GM12878 (cell line): Measurements from ENCODE around the gene LY6G5B. TPM values are rescaled to one million over a fixed set of nuclear protein-coding genes. Genes with fewer than 3 reads are reported as not detected.

ENCODE experiments used
- ATAC-seq: fragments of 200-7000 bp; cut with Tn5 transposase; 3 replicates; pipeline ENCODE4 v1.9.1; 2020; ENCODE audit warnings: mild to moderate bottlenecking, moderate library complexity
- BruUV-seq: library from RNA; stranded (reverse); fragments of 400-500 nt; replicated peaks from 2 replicates; lab custom pipeline; 2021; lab: Mats Ljungman, UMichigan
- CTCF ChIA-PET: fragments of 300-600 bp; sonication (Branson Sonifier 250); formaldehyde crosslinking; extraction: SDS; loops from one replicate; lab custom pipeline; 2021; ENCODE audit warnings: inconsistent platforms; lab: Yijun Ruan, JAX
- POLR2A ChIA-PET: fragments of 350-600 bp; formaldehyde crosslinking; extraction: SDS; loops from one replicate; lab custom pipeline; 2021; ENCODE audit warnings: inconsistent platforms; lab: Charles Lee
- RAD21 ChIA-PET: fragments of 300-600 bp; sonication (Branson Sonifier 250); formaldehyde crosslinking; loops from one replicate; lab custom pipeline; 2023; ENCODE audit warnings: antibody characterized with exemption; ENCODE audit not compliant: unreplicated experiment; lab: Charles Lee
- SMC1A ChIA-PET: fragments of 300-600 bp; sonication (Branson Sonifier 250); formaldehyde crosslinking; loops from one replicate; lab custom pipeline; 2023; ENCODE audit not compliant: unreplicated experiment, uncharacterized antibody; lab: Charles Lee
- DNase-seq: peaks from one replicate; pipeline ENCODE4 v3.0.0-alpha.2; 2011; ENCODE audit warnings: low read depth, low spot score
- FAIRE-seq: peaks from 3 replicates; lab custom pipeline; 2011; peaks lifted over from hg19 to GRCh38; lab: Jason Lieb, UNC
- H2AFZ ChIP-seq: 2 replicates; pipeline ENCODE4 v1.6.0; 2011; ENCODE audit warnings: low read depth, low read length, control low read depth; ENCODE audit not compliant: control insufficient read depth
- H3K27ac ChIP-seq: 2 replicates; pipeline ENCODE4 v1.5.1; 2011; ENCODE audit warnings: control low read depth; ENCODE audit not compliant: control insufficient read depth, insufficient read depth
- H3K27me3 ChIP-seq, 2 experiments: replicated peaks in 1 of 2; 2 replicates each; pipeline versions ENCODE4 v1.6.0 to v1.6.1; 2011; ENCODE audit warnings: low read length in 1 of 2; ENCODE audit not compliant: control insufficient read depth in 2 of 2, insufficient read depth in 2 of 2
- H3K36me3 ChIP-seq, 2 experiments: 2 replicates each; pipeline ENCODE4 v1.5.1; 2011; ENCODE audit warnings: low read length in 1 of 2; ENCODE audit not compliant: control insufficient read depth in 2 of 2, insufficient read depth in 2 of 2
- H3K4me1 ChIP-seq: 2 replicates; pipeline ENCODE4 v1.6.1; 2011; ENCODE audit warnings: mild to moderate bottlenecking, low read length, moderate library complexity, mixed read lengths; ENCODE audit not compliant: control insufficient read depth, insufficient read depth
- H3K4me2 ChIP-seq: 2 replicates; pipeline ENCODE4 v1.6.0; 2011; ENCODE audit warnings: control low read depth; ENCODE audit not compliant: control insufficient read depth, insufficient read depth
- H3K4me3 ChIP-seq: fragments of 200-600 bp; sonication (generic); 2 replicates; pipeline ENCODE4 v1.5.1; 2016
- H3K79me2 ChIP-seq: 2 replicates; pipeline ENCODE4 v1.6.0; 2011; ENCODE audit warnings: low read length; ENCODE audit not compliant: control insufficient read depth, insufficient read depth
- H3K9ac ChIP-seq: 2 replicates; pipeline ENCODE4 v1.8.0; 2011; ENCODE audit warnings: low read length, control low read depth, mixed read lengths; ENCODE audit not compliant: control insufficient read depth, insufficient read depth
- H3K9me3 ChIP-seq: replicated peaks from 3 replicates; pipeline ENCODE4 v1.5.1; 2011; ENCODE audit warnings: mild to moderate bottlenecking, low read length; ENCODE audit not compliant: control insufficient read depth, insufficient read depth
- H4K20me1 ChIP-seq: 2 replicates; pipeline ENCODE4 v1.6.0; 2011; ENCODE audit not compliant: control insufficient read depth, insufficient read depth
- BCLAF1 ChIP-seq: fragments of 450-650 bp; IDR thresholded peaks from 2 replicates; pipeline ENCODE4 v1.6.1; 2017; ENCODE audit warnings: antibody characterized with exemption, mild to moderate bottlenecking, moderate library complexity
- LARP7 ChIP-seq: fragments of 450-650 bp; IDR thresholded peaks from 2 replicates; pipeline ENCODE4 v1.6.1; 2017; ENCODE audit warnings: mild to moderate bottlenecking
- NFYB ChIP-seq: IDR thresholded peaks from 2 replicates; pipeline ENCODE4 v1.6.1; 2011; ENCODE audit warnings: low read depth, mild to moderate bottlenecking, low read length, improper control_type of control experiment, moderate library complexity; ENCODE audit not compliant: insufficient read depth
- NR2C2 ChIP-seq: IDR thresholded peaks from 2 replicates; pipeline ENCODE4 v1.6.1; 2011; ENCODE audit warnings: borderline replicate concordance, low read depth; ENCODE audit not compliant: control insufficient read depth, insufficient read length
- PKNOX1 ChIP-seq: fragments of 450-650 bp; IDR thresholded peaks from 2 replicates; pipeline ENCODE4 v1.6.1; 2016; ENCODE audit warnings: mild to moderate bottlenecking
- RCOR1 ChIP-seq: conservative IDR thresholded peaks from 2 replicates; pipeline ENCODE4 v1.6.1; 2012; ENCODE audit warnings: low read depth, low read length, improper control_type of control experiment
- RELA ChIP-seq: fragments of 450-650 bp; IDR thresholded peaks from 2 replicates; pipeline ENCODE4 v1.8.0; 2014; ENCODE audit warnings: borderline replicate concordance; ENCODE audit not compliant: partially characterized antibody
- SRF ChIP-seq, 2 experiments: IDR thresholded peaks; 2 replicates each; pipeline ENCODE4 v1.6.1; 2011; ENCODE audit warnings: low read depth in 2 of 2, low read length in 2 of 2, mild to moderate bottlenecking in 1 of 2, moderate library complexity in 1 of 2
- SUZ12 ChIP-seq: fragments of 200-600 bp; sonication (generic); IDR thresholded peaks from one replicate; pipeline ENCODE4 v1.6.1; 2018; ENCODE audit warnings: antibody characterized with exemption, mild to moderate bottlenecking; ENCODE audit not compliant: unreplicated experiment
- ZSCAN29 ChIP-seq: fragments of 450-650 bp; IDR thresholded peaks from 2 replicates; pipeline ENCODE4 v1.6.1; 2017; ENCODE audit warnings: mild to moderate bottlenecking, moderate library complexity
- WGBS: methylation state at CpG from one replicate; pipeline ENCODE4 v1.1.6; 2016; ENCODE audit warnings: low lambda C conversion rate; ENCODE audit not compliant: insufficient replicate concordance, insufficient coverage; ENCODE audit errors: missing lambda C conversion rate; 5-methylcytosine and 5-hydroxymethylcytosine counted together
- in situ Hi-C: fragments of 300-500 bp; cut with MboI; formaldehyde crosslinking; loops from 9 replicates; pipeline ENCODE4 v1.14.3; 2018; ENCODE audit warnings: mixed read lengths
- intact Hi-C: fragments of 100-400 bp; cut with micrococcal nuclease; formaldehyde crosslinking; loops from one replicate; pipeline ENCODE4 v1.14.2; 2022; ENCODE audit not compliant: unreplicated experiment
- polyA plus RNA-seq, 11 experiments: library from polyadenylated mRNA; depleted of rRNA in 4 of 11; unstranded in 6 of 11; stranded (reverse) in 5 of 11; fragments of >200 nt; fragmentation: Nextera tagmentation in 4 of 11; fragmentation: Illumina TruSeq in 1 of 11; extraction: Ambion mirVana in 4 of 11; extraction: Trizol in 1 of 11; gene quantifications; 1 replicate in 1 of 11; 2 replicates in 10 of 11; pipeline versions ENCODE4 v1.2.1 to v1.2.3, GENCODE V29; 2011 to 2016; ENCODE audit warnings: inconsistent platforms in 2 of 11, missing spikeins in 2 of 11, low read depth in 1 of 11
- total RNA-seq, 4 experiments: library from RNA; depleted of rRNA in 3 of 4; stranded (reverse); fragments of >200 nt in 3 of 4; fragmentation: Illumina TruSeq in 1 of 4; extraction: Trizol in 1 of 4; gene quantifications; 2 replicates each; pipeline versions ENCODE4 v1.2.1 to v1.2.3, GENCODE V29; 2013 to 2021

LY6G5B gene
- total and polyA plus RNA-seq, 10 of the 15 experiments (the other 5 are each of a cell fraction or from before 2014, with no cell fraction given): 3.2 to 16.5 (median 7.5) TPM

- TF ChIP-seq RELA (no peak), PKNOX1 (no peak), ZSCAN29 (no peak), NR2C2 (no peak)
These were observed 31.1 kb downstream of the LY6G5B start (continued) for GRCh38 chr6:31700740-31701401.

DNA sequence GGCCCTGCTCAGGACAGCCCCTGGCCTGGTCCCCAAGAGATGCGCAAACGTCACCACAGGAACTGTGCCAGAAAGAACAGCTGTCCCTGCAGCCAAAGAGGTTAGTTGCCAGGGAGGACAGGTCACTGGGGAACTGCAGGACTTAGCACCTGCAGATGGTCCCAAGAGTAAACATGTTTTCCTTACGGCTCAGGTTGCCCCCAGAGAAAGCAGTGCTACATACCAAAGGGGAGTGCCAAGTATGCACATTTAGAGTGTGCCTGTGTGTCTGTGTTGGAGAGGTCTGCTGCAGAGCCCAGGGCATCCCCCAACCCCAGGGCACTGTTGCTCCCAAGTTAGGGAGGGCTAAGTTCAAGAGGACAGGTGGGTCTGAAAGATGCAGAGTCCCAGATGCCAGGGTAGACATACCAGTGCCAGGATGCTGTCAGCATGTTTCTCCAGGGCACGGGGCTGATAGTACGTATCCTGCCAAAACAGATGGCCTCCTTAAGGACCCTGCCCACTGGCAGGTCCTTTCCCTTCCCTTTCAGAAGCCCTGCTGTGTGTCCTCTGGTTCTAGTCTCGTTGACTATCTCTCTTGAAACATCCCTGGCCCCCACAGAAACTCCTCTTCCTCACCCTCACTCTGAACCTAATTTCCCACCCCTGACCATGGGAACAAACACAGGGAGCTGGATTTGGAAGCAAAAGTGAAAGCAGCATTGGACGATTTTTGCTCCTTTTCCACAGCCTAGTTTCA lies 32.1 kb downstream of the LY6G5B start:
- FAIRE-seq: no peak
- H3K27ac ChIP-seq: peak overlapping the region; percentile 91
- H3K79me2 ChIP-seq: peaks cover 17% of the 10 kb centered on the region
- ChIA-PET SMC1A (interaction anchor here (0.7 to 3.1 kb wide), 5 partner anchors 11 to 428 kb away, joined by 3 to 18 read pairs (median 3); partner anchors contain the start of genes CLIC1 and DDX39B), RAD21 (interaction anchor here (1.4 kb wide), 1 partner anchor 29 kb away, joined by 4 read pairs; no protein-coding TSS in a partner anchor), CTCF (interaction anchor here (0.6 to 1.3 kb wide), 4 partner anchors 32 to 103 kb away, joined by 3 to 4 read pairs (median 4); no protein-coding TSS in a partner anchor), POLR2A (interaction anchor here (1.4 to 3.2 kb wide), 6 partner anchors 36 to 196 kb away, joined by 3 to 23 read pairs (median 8); partner anchors contain the start of genes CLIC1, DDX39B, EHMT2 and GPANK1)
- peak overlapping the region; percentile 57; the same call in 1 of the 2 replicates for H2AFZ ChIP-seq
- H3K4me3 ChIP-seq: peak overlapping the region; percentile 96
- peak overlapping the region; percentile 69 for H3K9ac ChIP-seq
- peaks cover 0 to 5% of the 10 kb centered on the region in 2 experiments; a peak in 2 of 4 replicates for H3K36me3 ChIP-seq
- H4K20me1 ChIP-seq: no peaks in the 10 kb centered on the region
- no peak for TF ChIP-seq LARP7
- no peak for TF ChIP-seq SRF (IDR thresholded peaks at IDR 0.05; ENCODE audit: low read depth in 2 of 2, low read length in 2 of 2)
- TF ChIP-seq NFYB: no peak
- TF ChIP-seq SUZ12: no peak
- TF ChIP-seq BCLAF1: no peak
- TF ChIP-seq RCOR1: no peak
- H3K4me1 ChIP-seq: peaks cover 9% of the 10 kb centered on the region; the same call in 1 of the 2 replicates
- no peaks in the 10 kb centered on the region for H3K27me3 ChIP-seq
- intact Hi-C loops (loop anchor here (2.0 kb wide), 1 partner anchor 37 kb away; no protein-coding TSS in a partner anchor), in situ Hi-C loops (no loop called here)
- H3K9me3 ChIP-seq: no peaks in the 10 kb centered on the region
- BruUV-seq: no TSS peak
- peak overlapping the region; percentile 81 for H3K4me2 ChIP-seq
- ATAC-seq: no peak
- WGBS: 21% methylated on average over 7 of the region's 7 CpGs
- DNase-seq: no peak
